Measurements from ENCODE around the gene RNF220.

DNA sequence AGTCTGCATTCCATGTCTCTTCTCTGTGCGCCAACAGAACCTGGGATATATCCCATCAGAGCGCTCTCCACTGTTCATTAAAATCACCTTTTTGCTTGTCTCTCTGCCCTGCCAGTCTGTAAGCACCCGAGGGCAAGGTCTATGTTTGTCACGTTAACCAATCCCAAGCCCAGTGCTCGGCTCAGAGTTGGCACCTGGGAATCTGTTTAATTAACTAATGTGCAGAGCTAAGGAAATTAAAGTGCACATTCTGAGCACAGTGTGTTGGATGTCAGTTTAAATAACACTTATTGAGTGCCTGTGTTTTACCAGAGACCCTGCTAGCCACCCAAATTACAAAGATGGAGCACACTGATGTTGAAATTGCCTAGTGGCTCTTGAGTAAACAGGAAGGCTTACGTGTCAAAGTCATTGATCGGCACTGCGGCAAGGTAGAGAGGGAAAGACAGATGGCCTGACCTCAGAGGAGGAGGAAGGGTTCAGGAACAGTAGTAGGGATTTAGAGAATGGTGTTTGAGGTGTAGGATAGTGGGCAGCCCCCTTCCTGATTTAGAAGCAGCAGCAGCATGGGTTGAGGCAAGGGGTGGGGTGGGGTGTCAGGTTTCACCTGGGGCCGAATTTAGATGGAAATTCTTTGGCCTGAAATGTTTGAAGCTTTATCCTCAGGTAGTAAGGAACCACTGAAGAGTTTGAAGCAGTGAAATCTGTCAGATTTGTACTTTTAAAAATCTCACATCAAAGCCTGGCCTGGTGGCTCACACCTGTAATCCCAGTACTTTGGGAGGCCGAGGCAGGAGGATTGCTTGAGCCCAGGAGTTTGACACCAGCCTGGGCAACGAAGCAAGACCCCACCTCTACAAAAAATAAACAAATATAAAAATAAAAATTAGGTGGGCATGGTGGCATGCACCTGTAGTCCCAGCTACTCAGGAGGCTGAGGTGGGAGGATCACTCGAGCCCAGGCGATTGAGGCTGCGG lies 277.1 kb downstream of the RNF220 start:
- TF ChIP-seq EZH2phosphoT487 (IDR thresholded peaks at IDR 0.05; ENCODE audit: insufficient read depth, low read depth) (no peak), EZH2 (IDR thresholded peaks at IDR 0.05; ENCODE audit: insufficient read depth, poor library complexity, severe bottlenecking) (no peak)
